Gastrocnemius medialis (tissue), 4 donors: ENCODE data around the gene ERC1.

Experiments
- POLR2A ChIP-seq, 2 donors: fragments of 450-650 bp; IDR thresholded peaks; one replicate each; pipeline ENCODE4 v1.6.1; 2017; ENCODE audit warnings: antibody characterized with exemption in 2 of 2, mild to moderate bottlenecking in 2 of 2, moderate library complexity in 2 of 2
- TF ChIP-seq, protein P1 (sequence below), 5 experiments: fragments of 450-650 bp in 3 of 5; fragments of 200-600 bp in 2 of 5; sonication (generic) in 2 of 5; IDR thresholded peaks in 4 of 5; conservative IDR thresholded peaks in 1 of 5; 1 replicate in 4 of 5; 2 replicates in 1 of 5; pipeline ENCODE4 v1.5.1; 2016 to 2019; ENCODE audit warnings: antibody characterized with exemption in 5 of 5, mild to moderate bottlenecking in 3 of 5, moderate library complexity in 3 of 5

DNA sequence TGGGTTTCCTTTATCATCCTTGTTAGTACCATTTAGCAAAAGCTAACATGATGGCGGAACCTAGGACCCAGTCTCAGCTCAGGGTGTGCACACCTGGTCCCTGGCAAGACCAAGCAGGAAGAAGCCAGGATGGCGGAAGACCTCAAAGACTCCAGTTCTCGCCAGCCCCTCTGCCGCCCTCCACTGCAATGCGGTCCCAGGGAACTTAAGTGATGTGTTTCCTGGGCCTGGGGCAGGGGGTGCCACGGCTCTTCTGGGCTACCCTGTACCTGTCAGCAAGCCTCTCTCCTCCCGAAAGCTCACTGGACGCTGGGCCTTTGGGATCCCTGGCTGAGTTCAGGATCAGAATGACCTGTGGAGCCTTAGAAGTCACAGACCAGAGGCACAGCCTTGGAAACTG lies 532.0 kb downstream of the ERC1 start:
- TF ChIP-seq, protein P1, sequence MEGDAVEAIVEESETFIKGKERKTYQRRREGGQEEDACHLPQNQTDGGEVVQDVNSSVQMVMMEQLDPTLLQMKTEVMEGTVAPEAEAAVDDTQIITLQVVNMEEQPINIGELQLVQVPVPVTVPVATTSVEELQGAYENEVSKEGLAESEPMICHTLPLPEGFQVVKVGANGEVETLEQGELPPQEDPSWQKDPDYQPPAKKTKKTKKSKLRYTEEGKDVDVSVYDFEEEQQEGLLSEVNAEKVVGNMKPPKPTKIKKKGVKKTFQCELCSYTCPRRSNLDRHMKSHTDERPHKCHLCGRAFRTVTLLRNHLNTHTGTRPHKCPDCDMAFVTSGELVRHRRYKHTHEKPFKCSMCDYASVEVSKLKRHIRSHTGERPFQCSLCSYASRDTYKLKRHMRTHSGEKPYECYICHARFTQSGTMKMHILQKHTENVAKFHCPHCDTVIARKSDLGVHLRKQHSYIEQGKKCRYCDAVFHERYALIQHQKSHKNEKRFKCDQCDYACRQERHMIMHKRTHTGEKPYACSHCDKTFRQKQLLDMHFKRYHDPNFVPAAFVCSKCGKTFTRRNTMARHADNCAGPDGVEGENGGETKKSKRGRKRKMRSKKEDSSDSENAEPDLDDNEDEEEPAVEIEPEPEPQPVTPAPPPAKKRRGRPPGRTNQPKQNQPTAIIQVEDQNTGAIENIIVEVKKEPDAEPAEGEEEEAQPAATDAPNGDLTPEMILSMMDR (IDR thresholded peaks at IDR 0.05 in 4 of 5, conservative IDR thresholded peaks at IDR 0.05 in 1 of 5), result no peak
- TF ChIP-seq POLR2A (IDR thresholded peaks at IDR 0.05), result no peak
